ENCODE results near the gene CASK. TPM values are rescaled to one million over a fixed set of nuclear protein-coding genes. Genes with fewer than 3 reads are reported as not detected.

CASK gene
- total RNA-seq, 4 donors from 2014 or later: 34.3 to 52.8 (median 40.7) TPM

DNA sequence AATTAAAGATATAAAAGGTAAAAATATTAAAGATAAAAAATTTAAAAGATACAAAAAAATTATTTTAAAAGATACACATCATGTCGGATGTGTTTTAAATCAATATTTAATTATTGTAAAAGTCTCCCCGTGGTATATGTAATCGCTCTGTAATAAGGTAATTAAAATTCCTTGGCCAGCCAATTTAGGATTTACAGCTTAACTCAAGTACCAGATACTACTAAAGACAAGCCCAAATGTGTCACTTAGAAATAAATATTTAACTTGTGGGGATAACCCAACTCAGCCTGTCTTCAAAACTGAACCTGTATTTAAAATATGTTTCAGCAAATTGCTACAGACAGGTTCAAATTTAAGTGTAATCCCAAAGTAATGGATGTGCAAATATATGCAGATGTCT lies 143.4 kb downstream of the CASK start:
- no peaks in the 10 kb centered on the region for H3K36me3 ChIP-seq
- H3K9me3 ChIP-seq: no peaks in the 10 kb centered on the region
- no peak for TF ChIP-seq POLR2A (IDR thresholded peaks at IDR 0.05)
- TF ChIP-seq, protein P1, sequence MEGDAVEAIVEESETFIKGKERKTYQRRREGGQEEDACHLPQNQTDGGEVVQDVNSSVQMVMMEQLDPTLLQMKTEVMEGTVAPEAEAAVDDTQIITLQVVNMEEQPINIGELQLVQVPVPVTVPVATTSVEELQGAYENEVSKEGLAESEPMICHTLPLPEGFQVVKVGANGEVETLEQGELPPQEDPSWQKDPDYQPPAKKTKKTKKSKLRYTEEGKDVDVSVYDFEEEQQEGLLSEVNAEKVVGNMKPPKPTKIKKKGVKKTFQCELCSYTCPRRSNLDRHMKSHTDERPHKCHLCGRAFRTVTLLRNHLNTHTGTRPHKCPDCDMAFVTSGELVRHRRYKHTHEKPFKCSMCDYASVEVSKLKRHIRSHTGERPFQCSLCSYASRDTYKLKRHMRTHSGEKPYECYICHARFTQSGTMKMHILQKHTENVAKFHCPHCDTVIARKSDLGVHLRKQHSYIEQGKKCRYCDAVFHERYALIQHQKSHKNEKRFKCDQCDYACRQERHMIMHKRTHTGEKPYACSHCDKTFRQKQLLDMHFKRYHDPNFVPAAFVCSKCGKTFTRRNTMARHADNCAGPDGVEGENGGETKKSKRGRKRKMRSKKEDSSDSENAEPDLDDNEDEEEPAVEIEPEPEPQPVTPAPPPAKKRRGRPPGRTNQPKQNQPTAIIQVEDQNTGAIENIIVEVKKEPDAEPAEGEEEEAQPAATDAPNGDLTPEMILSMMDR (IDR thresholded peaks at IDR 0.05): no peak
- TF ChIP-seq EP300 (IDR thresholded peaks at IDR 0.05): no peak
- no peaks in the 10 kb centered on the region for H3K27me3 ChIP-seq
- no peak overlapping the region for H3K4me3 ChIP-seq
- WGBS, 2 donors: 88 to 89% methylated on average over 3 of the region's 3 CpGs
- no peak overlapping the region for H3K27ac ChIP-seq
- no peaks in the 10 kb centered on the region for H3K4me1 ChIP-seq
- DNase-seq (ENCODE audit: low spot score in 2 of 2): no peak

DNA sequence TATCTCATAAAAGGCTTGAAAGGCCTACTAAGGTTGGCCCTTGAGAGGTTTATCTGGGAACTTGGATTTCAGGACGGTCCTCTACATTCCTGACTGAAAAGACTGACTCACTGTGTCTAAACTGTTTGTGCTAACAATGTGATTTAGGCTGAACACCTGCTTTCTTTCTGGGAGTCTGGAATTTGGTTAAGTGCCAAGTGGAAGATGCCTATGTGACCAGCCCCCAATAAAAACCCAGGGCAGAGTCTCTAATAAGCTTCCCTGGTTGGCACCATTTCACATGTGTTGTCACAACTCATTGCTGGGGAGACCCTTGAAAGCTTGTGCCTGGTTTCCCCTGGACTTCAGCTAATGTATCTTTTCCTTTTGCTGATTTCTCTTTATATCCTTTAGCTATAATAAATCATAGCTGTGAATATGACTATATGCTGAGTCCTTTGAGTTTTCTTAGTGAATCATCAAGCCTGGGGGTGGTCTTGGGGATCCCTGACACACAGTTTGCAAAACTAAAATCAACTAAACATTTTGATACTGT lies 144.3 kb downstream of the CASK start:
- Histone ChIP-seq H3K27ac (no peak overlapping the region), H3K27me3 (no peaks in the 10 kb centered on the region), H3K4me1 (no peaks in the 10 kb centered on the region), H3K4me3 (no peak overlapping the region), H3K9me3 (no peaks in the 10 kb centered on the region), H3K36me3 (no peaks in the 10 kb centered on the region)
- DNase-seq (ENCODE audit: low spot score in 2 of 2): no peak
- TF ChIP-seq POLR2A (IDR thresholded peaks at IDR 0.05) (no peak), EP300 (IDR thresholded peaks at IDR 0.05) (no peak)
- TF ChIP-seq, protein P1 (IDR thresholded peaks at IDR 0.05): no peak
- WGBS, 2 donors: 28 to 35% methylated on average over 1 of the region's 1 CpG

GRCh38 chrX:41761702-41762101 lies 161.7 kb downstream of the CASK start:
- H3K36me3 ChIP-seq: no peaks in the 10 kb centered on the region
- no peak for DNase-seq (ENCODE audit: low spot score in 2 of 2)
- no peaks in the 10 kb centered on the region for H3K9me3 ChIP-seq
- H3K4me1 ChIP-seq: no peaks in the 10 kb centered on the region
- H3K4me3 ChIP-seq: no peak overlapping the region
- TF ChIP-seq EP300 (IDR thresholded peaks at IDR 0.05) (no peak), POLR2A (IDR thresholded peaks at IDR 0.05) (no peak)
- TF ChIP-seq, protein P1 (IDR thresholded peaks at IDR 0.05): no peak
- H3K27me3 ChIP-seq: peaks cover 0 to 8% of the 10 kb centered on the region in 2 donors
- no peak overlapping the region for H3K27ac ChIP-seq

DNA sequence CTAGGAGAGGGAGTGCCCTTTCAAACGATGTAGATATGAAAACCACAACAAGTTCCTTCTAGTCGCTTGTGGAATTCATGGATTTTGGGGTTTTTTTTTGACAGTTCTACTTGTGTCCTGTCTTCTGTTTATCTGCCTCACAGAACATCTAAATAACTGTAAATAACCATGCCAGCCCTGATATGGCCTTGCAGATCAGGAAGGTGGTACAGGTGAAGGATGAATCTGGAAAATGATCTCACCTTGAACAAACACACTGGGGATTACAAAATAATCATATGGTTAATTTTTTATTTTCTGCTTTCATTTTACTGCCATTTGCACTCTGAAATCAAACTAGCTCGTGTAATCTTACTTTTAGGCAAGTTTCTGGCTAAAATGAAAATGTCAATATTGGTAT lies 162.2 kb downstream of the CASK start:
- WGBS, 2 donors: 50 to 69% methylated on average over 3 of the region's 3 CpGs
- no peak overlapping the region for H3K27ac ChIP-seq
- H3K4me1 ChIP-seq: no peaks in the 10 kb centered on the region
- H3K4me3 ChIP-seq: no peak overlapping the region
- TF ChIP-seq EP300 (IDR thresholded peaks at IDR 0.05): no peak
- TF ChIP-seq, protein P1 (IDR thresholded peaks at IDR 0.05): no peak
- TF ChIP-seq POLR2A (IDR thresholded peaks at IDR 0.05): no peak
- no peaks in the 10 kb centered on the region for H3K36me3 ChIP-seq
- H3K9me3 ChIP-seq: no peaks in the 10 kb centered on the region
- DNase-seq (ENCODE audit: low spot score in 2 of 2): no peak
- H3K27me3 ChIP-seq: peaks cover 0 to 8% of the 10 kb centered on the region in 2 donors

DNA sequence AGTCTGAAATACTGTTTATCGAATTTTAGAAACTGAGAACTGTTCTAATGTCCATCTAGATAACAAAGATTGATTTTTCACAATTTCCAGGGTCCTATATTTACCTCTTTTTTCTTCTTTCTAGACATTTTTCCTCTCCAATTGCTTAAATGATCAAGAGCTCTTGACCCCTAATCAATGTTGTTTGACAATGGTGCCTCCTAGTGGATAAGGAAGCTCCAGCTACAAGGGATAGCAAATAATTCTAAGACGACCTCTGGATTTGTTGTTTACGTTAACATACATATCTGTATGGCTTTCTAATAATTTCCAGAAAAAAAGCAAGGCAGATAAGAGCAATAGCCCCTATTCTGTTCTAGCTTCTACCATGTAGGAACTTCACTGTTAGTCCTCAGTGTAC lies 163.5 kb downstream of the CASK start:
- no peaks in the 10 kb centered on the region for H3K36me3 ChIP-seq
- H3K4me1 ChIP-seq: no peaks in the 10 kb centered on the region
- TF ChIP-seq EP300 (IDR thresholded peaks at IDR 0.05) (no peak), POLR2A (IDR thresholded peaks at IDR 0.05) (no peak)
- TF ChIP-seq, protein P1 (IDR thresholded peaks at IDR 0.05): peak; percentile 19 to 44 (median 27)
- no peak for DNase-seq (ENCODE audit: low spot score in 2 of 2)
- peaks cover 0 to 8% of the 10 kb centered on the region in 2 donors for H3K27me3 ChIP-seq
- H3K27ac ChIP-seq: no peak overlapping the region
- 47 to 67% methylated on average over 3 of the region's 3 CpGs for WGBS, 2 donors
- no peak overlapping the region for H3K4me3 ChIP-seq
- H3K9me3 ChIP-seq: no peaks in the 10 kb centered on the region

Data from tibial nerve (tissue), 4 donors.